Activated CD8-positive, alpha-beta memory T cell treated with anti-CD3 and anti-CD28 coated beads, Interleukin-2, amount 10 ng/mL, durations not matched to agents 7 days and 5 days (primary cell): Measurements from ENCODE around the gene PCSK1. TPM values are rescaled to one million over a fixed set of nuclear protein-coding genes. Genes with fewer than 3 reads are reported as not detected.

Experiments
- ATAC-seq: fragments of 150-1000 bp; cut with Tn5 transposase; one replicate; pipeline ENCODE4 v1.10.0; 2021; ENCODE audit warnings: moderate library complexity
- CTCF ChIA-PET: fragments of 350-600 bp; sonication (Branson Sonifier 250); formaldehyde crosslinking; loops from one replicate; lab custom pipeline; 2021; ENCODE audit warnings: antibody characterized with exemption; lab: Charles Lee
- DNase-seq: peaks from one replicate; pipeline ENCODE4 v3.0.0-alpha.2; 2020
- H3K27ac Mint-ChIP-seq: one replicate; pipeline ENCODE4 v1.8.0; 2021; ENCODE audit warnings: mild to moderate bottlenecking, mixed read lengths
- H3K27me3 Mint-ChIP-seq: one replicate; pipeline ENCODE4 v1.8.0; 2021; ENCODE audit warnings: mixed read lengths
- H3K36me3 Mint-ChIP-seq: one replicate; pipeline ENCODE4 v1.8.0; 2021; ENCODE audit warnings: mild to moderate bottlenecking, mixed read lengths
- H3K4me1 Mint-ChIP-seq: one replicate; pipeline ENCODE4 v1.8.0; 2021; ENCODE audit warnings: mixed read lengths
- H3K4me3 Mint-ChIP-seq: one replicate; pipeline ENCODE4 v1.8.0; 2021; ENCODE audit warnings: mild to moderate bottlenecking, moderate library complexity, mixed read lengths
- H3K9me3 Mint-ChIP-seq: one replicate; pipeline ENCODE4 v1.8.0; 2022; ENCODE audit warnings: low read depth, mixed read lengths
- total RNA-seq, 2 experiments: library from RNA; stranded (reverse); gene quantifications; one replicate each; pipeline ENCODE4 v1.2.3, GENCODE V29; 2021

The PCSK1 gene
- total RNA-seq, 2 experiments from 2014 or later: not detected

- CTCF ChIA-PET: interaction anchor here (1.2 to 4.6 kb wide), 4 partner anchors 252 to 486 kb away, joined by 3 to 26 read pairs (median 3); partner anchors contain the start of gene ELL2
Measured at GRCh38 chr5:96343094-96343493, 90.0 kb downstream of the PCSK1 start.

GRCh38 chr5:96342581-96342980, 90.5 kb downstream of the PCSK1 start:
- peaks cover 11% of the 10 kb centered on the region for H3K4me1 Mint-ChIP-seq
- peaks cover 49% of the 10 kb centered on the region for H3K27me3 Mint-ChIP-seq
- no peak for DNase-seq
- H3K9me3 Mint-ChIP-seq: no peaks in the 10 kb centered on the region
- no peak for ATAC-seq
- H3K4me3 Mint-ChIP-seq: no peak overlapping the region
- CTCF ChIA-PET: interaction anchor here (1.2 to 4.6 kb wide), 3 partner anchors 252 to 486 kb away, joined by 3 to 26 read pairs (median 3); no protein-coding TSS in a partner anchor
- no peak overlapping the region for H3K27ac Mint-ChIP-seq
- no peaks in the 10 kb centered on the region for H3K36me3 Mint-ChIP-seq

More at GRCh38 chr5:96343094-96343493, 90.0 kb downstream of the PCSK1 start:
- no peak overlapping the region for H3K27ac Mint-ChIP-seq
- H3K4me1 Mint-ChIP-seq: peaks cover 11% of the 10 kb centered on the region
- no peak overlapping the region for H3K4me3 Mint-ChIP-seq
- H3K27me3 Mint-ChIP-seq: peaks cover 49% of the 10 kb centered on the region
- H3K36me3 Mint-ChIP-seq: no peaks in the 10 kb centered on the region
- no peak for DNase-seq
- no peaks in the 10 kb centered on the region for H3K9me3 Mint-ChIP-seq
- no peak for ATAC-seq

Other genes with a start within 250 kb of the PCSK1 start
- 100 to 1,000 TPM; 149 to 173 TPM for gene CAST, start 229.1 kb upstream of the PCSK1 start, total RNA-seq